Measurements from ENCODE around the gene PRSS33.

DNA sequence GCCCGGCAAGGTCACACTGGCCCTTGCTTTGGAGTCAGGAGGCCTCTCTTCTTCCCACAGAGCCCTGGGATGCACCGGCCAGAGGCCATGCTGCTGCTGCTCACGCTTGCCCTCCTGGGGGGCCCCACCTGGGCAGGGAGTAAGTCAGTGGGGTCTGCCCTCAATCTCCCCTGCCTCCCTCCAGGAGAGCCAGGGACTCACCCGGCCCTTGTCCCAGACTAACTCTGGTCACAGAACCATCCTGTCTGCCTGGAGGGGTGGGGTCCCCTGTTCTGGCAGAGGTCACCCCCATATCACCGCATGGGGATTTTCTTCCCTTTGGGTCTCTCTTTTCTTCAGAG, 43.0 kb upstream of the PRSS33 start:
- TF ChIP-seq EP300 (IDR thresholded peaks at IDR 0.05), result no peak
- no peak for TF ChIP-seq POLR2A (IDR thresholded peaks at IDR 0.05)
